Pons (tissue), 1 donor: Measurements from ENCODE around the gene PDGFRB.
A peak's percentile ranks its signal among the peaks of the same experiment; 100 is the strongest.

Experiments used
- DNase-seq: peaks from one replicate; pipeline ENCODE4 v3.0.0-alpha.2; 2016; ENCODE audit warnings: low spot score

Gene PDGFRB

DNA sequence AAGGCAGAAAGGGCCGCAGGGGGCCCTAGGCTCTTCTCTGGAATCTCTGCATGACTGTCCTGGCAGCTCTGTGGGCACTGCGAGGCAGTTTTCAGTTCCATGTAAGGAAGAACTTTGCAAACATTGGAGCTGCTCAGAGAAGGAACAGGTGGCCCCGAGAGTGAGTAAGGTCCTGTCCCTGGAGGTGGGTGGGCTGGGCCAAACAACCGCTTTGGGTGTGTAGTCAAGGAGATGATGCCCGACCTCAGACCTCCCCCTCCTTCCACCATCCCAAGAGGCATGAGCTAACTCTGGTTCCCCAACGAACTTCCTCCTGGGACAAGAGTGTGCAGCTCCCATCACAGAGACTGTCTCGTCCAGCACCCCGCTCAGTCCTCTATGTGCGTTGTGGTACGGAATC lies 89.8 kb downstream of the PDGFRB start:
- DNase-seq = no peak

DNA sequence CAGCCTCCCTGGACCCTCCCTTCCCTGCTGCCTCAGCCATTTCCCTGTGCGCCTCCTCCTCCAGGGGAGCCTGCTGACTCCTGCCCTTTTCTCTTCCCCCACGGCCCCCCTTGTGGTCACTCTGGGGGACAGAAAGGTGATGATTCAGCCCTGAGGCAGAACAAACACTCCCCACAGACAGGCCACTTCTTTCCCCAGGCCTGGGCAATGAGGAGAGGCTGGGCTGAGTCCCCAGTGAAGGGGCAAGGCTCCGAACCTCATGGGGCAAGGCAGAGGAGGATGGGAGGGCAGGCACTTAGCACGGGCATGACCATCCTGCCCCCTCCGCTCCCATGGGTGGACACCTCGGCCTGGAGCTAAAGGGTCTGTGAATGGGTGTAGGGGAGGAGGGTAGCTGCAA lies 90.3 kb downstream of the PDGFRB start:
- peak; percentile 52 for DNase-seq

DNA sequence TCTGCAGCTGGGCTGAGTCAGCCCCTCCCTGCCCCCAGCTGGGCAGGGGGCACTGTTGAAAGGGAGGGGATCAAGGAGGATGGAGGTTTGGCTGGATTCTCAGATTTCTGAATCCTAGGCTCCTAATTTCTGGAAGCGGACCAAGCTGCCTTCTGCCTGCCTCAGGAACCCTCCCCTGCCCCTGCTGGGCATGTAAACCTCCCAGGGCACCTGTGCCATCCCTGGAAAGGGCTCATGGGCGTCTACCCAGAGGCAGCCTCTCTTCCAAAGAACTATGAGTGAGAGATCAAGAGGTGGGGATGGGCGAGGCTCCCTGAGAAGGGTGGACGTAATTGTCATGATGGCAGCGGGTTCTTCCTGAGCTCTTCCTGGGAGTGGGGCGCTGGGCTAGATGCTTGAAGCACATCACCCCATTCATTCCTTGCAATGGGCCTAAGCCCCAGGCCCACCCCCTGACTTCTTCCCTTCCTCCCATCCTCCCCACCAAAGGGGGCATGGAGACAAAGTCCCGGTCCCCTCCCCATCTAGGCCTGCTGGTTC lies 90.9 kb downstream of the PDGFRB start:
- no peak for DNase-seq
